HG03469 (cell line): ENCODE results near the gene TCERG1L.
"Not testable (repeated sequence)": the region's sequence is repeated elsewhere in the genome, so short reads cannot be mapped to it uniquely, and the experiment has no call there.

Source experiments
- ATAC-seq: cut with Tn5 transposase; IDR thresholded peaks from one replicate; pipeline ENCODE4 v1.9.1; 2021; ENCODE audit warnings: mild to moderate bottlenecking, moderate library complexity, moderate number of reproducible peaks; ENCODE audit not compliant: unreplicated experiment

Gene TCERG1L

GRCh38 chr10:131174211-131174565, 137.3 kb downstream of the TCERG1L start:
- no peak for ATAC-seq

- no peak for ATAC-seq
These were observed 137.9 kb downstream of the TCERG1L start for GRCh38 chr10:131173484-131174210.

- no peak for ATAC-seq
These were observed 139.1 kb downstream of the TCERG1L start for GRCh38 chr10:131172433-131172832.

GRCh38 chr10:131169146-131169545, 142.4 kb downstream of the TCERG1L start:
- ATAC-seq = no peak

- ATAC-seq = no peak
These were observed 143.2 kb downstream of the TCERG1L start for GRCh38 chr10:131168238-131168875.

GRCh38 chr10:131167036-131167860, 144.3 kb downstream of the TCERG1L start:
- ATAC-seq = no peak

GRCh38 chr10:131166486-131166885, 145.0 kb downstream of the TCERG1L start:
- no peak for ATAC-seq

GRCh38 chr10:131165092-131165491, 146.4 kb downstream of the TCERG1L start:
- no peak for ATAC-seq

GRCh38 chr10:131162866-131163843, 148.4 kb downstream of the TCERG1L start:
- no peak for ATAC-seq

GRCh38 chr10:131162211-131162610, 149.3 kb downstream of the TCERG1L start:
- ATAC-seq = no peak

GRCh38 chr10:131161087-131161486, 150.4 kb downstream of the TCERG1L start:
- ATAC-seq = no peak

- no peak for ATAC-seq
These were observed 151.2 kb downstream of the TCERG1L start for GRCh38 chr10:131160219-131160875.

GRCh38 chr10:131159771-131160170, 151.8 kb downstream of the TCERG1L start:
- no peak for ATAC-seq

GRCh38 chr10:131158695-131159094, 152.8 kb downstream of the TCERG1L start:
- ATAC-seq = no peak

GRCh38 chr10:131157899-131158298, 153.6 kb downstream of the TCERG1L start:
- ATAC-seq = no peak

GRCh38 chr10:131155876-131156230, 155.7 kb downstream of the TCERG1L start:
- no peak for ATAC-seq

GRCh38 chr10:131155218-131155875, 156.2 kb downstream of the TCERG1L start:
- ATAC-seq = no peak

GRCh38 chr10:131154306-131155025, 157.1 kb downstream of the TCERG1L start:
- no peak for ATAC-seq

- ATAC-seq = not testable (repeated sequence)
These were observed 159.1 kb downstream of the TCERG1L start for GRCh38 chr10:131152456-131152855.
